Measurements from ENCODE around the gene PDE7B.

- TF ChIP-seq, protein P1, sequence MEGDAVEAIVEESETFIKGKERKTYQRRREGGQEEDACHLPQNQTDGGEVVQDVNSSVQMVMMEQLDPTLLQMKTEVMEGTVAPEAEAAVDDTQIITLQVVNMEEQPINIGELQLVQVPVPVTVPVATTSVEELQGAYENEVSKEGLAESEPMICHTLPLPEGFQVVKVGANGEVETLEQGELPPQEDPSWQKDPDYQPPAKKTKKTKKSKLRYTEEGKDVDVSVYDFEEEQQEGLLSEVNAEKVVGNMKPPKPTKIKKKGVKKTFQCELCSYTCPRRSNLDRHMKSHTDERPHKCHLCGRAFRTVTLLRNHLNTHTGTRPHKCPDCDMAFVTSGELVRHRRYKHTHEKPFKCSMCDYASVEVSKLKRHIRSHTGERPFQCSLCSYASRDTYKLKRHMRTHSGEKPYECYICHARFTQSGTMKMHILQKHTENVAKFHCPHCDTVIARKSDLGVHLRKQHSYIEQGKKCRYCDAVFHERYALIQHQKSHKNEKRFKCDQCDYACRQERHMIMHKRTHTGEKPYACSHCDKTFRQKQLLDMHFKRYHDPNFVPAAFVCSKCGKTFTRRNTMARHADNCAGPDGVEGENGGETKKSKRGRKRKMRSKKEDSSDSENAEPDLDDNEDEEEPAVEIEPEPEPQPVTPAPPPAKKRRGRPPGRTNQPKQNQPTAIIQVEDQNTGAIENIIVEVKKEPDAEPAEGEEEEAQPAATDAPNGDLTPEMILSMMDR (conservative IDR thresholded peaks at IDR 0.05 in 1 of 2, IDR thresholded peaks at IDR 0.05 in 1 of 2; ENCODE audit: low read depth in 1 of 2, low read length in 2 of 2), result no peak
- no peak for TF ChIP-seq EZH2 (IDR thresholded peaks at IDR 0.05; ENCODE audit: low read length, missing control alignments)
Measured at GRCh38 chr6:135996668-135997067, 145.2 kb downstream of the PDE7B start.

Data from fibroblast of lung (primary cell).